ENCODE data around the gene NUFIP1.
"Not testable (repeated sequence)": the region's sequence is repeated elsewhere in the genome, so short reads cannot be mapped to it uniquely, and the experiment has no call there.

Gene NUFIP1

GRCh38 chr13:44969551-44970484 is 19.5 kb downstream of the NUFIP1 start:
- peak; percentile 84 for DNase-seq (ENCODE audit: low spot score)

- DNase-seq (ENCODE audit: low spot score) = no peak
Observed at GRCh38 chr13:44968434-44968815, 20.8 kb downstream of the NUFIP1 start.

- DNase-seq (ENCODE audit: low spot score) = no peak
Observed at GRCh38 chr13:44967704-44968433, 21.4 kb downstream of the NUFIP1 start.

- DNase-seq (ENCODE audit: low spot score) = no peak
Observed at GRCh38 chr13:44961997-44962396, 27.3 kb downstream of the NUFIP1 start.

- DNase-seq (ENCODE audit: low spot score) = peak; percentile 62
Observed at GRCh38 chr13:44955406-44955805, 33.9 kb downstream of the NUFIP1 start.

GRCh38 chr13:44954224-44954623 is 35.0 kb downstream of the NUFIP1 start:
- no peak for DNase-seq (ENCODE audit: low spot score)

- DNase-seq (ENCODE audit: low spot score) = no peak
Observed at GRCh38 chr13:44952671-44953070, 36.6 kb downstream of the NUFIP1 start.

GRCh38 chr13:44951184-44951583 is 38.1 kb downstream of the NUFIP1 start:
- DNase-seq (ENCODE audit: low spot score) = no peak

- not testable (repeated sequence) for DNase-seq (ENCODE audit: low spot score)
Observed at GRCh38 chr13:44943411-44943810, 45.9 kb downstream of the NUFIP1 start.

- no peak for DNase-seq (ENCODE audit: low spot score)
Observed at GRCh38 chr13:44938854-44939253, 50.4 kb downstream of the NUFIP1 start.

- no peak for DNase-seq (ENCODE audit: low spot score)
Observed at GRCh38 chr13:44936246-44936645, 53.0 kb downstream of the NUFIP1 start.

GRCh38 chr13:44934724-44935123 is 54.5 kb downstream of the NUFIP1 start:
- DNase-seq (ENCODE audit: low spot score) = no peak

- peak; percentile 34 for DNase-seq (ENCODE audit: low spot score)
Observed at GRCh38 chr13:44932850-44933251, 56.4 kb downstream of the NUFIP1 start.

GRCh38 chr13:44932171-44932849 is 57.0 kb downstream of the NUFIP1 start:
- DNase-seq (ENCODE audit: low spot score) = no peak

GRCh38 chr13:44930963-44931623 is 58.2 kb downstream of the NUFIP1 start:
- DNase-seq (ENCODE audit: low spot score) = peak; percentile 44

GRCh38 chr13:44930280-44930679 is 59.0 kb downstream of the NUFIP1 start:
- DNase-seq (ENCODE audit: low spot score) = no peak

- no peak for DNase-seq (ENCODE audit: low spot score)
Observed at GRCh38 chr13:44929692-44930091, 59.6 kb downstream of the NUFIP1 start.

GRCh38 chr13:44927968-44928367 is 61.3 kb downstream of the NUFIP1 start:
- DNase-seq (ENCODE audit: low spot score) = no peak

- DNase-seq (ENCODE audit: low spot score) = no peak
Observed at GRCh38 chr13:44921931-44922758, 67.1 kb downstream of the NUFIP1 start.

- DNase-seq (ENCODE audit: low spot score) = no peak
Observed at GRCh38 chr13:44921246-44921877, 67.9 kb downstream of the NUFIP1 start.

GRCh38 chr13:44920013-44920412 is 69.3 kb downstream of the NUFIP1 start:
- no peak for DNase-seq (ENCODE audit: low spot score)

Data from pons (tissue), 1 donor.